Activated T-helper 9 cell treated with anti-CD3 and anti-CD28 coated beads, Interleukin-2, amount 50 U/mL, for 16 hours (primary cell): ENCODE data around the gene MGA.

ENCODE experiments used
- DNase-seq: peaks from one replicate; pipeline ENCODE4 v3.0.0-alpha.2; 2020; ENCODE audit warnings: low read depth

The MGA gene

GRCh38 chr15:41788262-41788661, 128.1 kb downstream of the MGA start:
- DNase-seq: no peak

GRCh38 chr15:41789236-41789635, 129.0 kb downstream of the MGA start:
- DNase-seq: no peak

DNA sequence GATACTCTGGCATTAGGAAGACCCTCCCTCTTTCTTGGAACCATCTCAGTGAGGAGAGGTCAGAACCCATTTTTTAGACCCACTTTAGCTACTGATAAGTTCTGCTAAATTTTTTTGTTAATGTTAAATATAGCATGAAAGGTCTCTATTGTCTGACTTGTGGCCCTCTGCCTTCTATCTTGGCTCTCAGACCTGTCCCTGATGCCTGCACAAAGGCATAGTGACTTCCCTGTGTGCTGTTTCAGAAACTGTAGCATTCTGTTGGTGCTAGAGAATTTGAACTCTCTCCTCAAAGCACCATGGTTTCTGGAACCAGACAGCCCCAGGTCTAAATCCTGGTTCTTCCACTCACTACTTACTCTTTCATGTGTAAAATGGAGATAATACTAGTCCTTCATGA, 129.5 kb downstream of the MGA start:
- DNase-seq: no peak

GRCh38 chr15:41790169-41790568, 130.0 kb downstream of the MGA start:
- no peak for DNase-seq

DNA sequence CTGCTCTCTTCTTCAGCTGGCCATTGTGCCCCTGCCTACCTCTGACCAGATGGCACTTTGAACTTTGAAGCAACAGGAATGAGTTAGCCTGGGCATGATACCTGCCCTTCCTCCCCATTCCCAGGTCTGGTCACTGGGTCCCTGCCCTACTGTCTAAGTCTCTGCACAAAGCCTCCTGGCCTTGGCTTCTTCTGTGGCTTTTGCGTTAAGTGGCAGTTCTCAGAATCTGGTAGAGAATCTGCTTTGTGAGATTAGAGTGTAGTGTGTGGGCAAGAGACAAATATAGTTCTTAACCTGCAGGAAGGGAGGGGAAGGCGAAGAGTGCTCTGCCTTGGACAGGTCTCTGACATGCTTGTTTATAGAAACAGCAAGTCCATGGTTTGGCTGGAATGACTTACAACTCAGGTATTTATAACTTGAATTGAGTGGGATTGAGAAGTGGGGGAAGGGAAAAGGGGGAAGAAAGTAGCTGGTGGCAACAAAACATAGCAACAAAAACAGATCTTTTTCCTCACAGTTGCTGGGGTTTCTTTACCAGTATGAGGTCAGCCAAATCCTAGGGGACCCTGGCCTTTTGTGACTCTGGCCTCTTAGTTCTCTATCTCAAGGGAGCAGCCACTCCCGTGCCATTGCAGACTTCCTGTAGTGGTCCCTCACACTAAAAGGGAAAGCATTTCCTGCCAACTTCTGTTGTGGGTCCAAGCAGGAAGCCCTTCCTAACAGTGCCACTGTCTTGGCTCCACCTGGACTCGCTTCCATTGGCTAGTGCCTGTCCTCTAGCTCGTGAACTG, 130.7 kb downstream of the MGA start:
- no peak for DNase-seq

GRCh38 chr15:41791547-41791937, 131.3 kb downstream of the MGA start:
- DNase-seq: no peak

DNA sequence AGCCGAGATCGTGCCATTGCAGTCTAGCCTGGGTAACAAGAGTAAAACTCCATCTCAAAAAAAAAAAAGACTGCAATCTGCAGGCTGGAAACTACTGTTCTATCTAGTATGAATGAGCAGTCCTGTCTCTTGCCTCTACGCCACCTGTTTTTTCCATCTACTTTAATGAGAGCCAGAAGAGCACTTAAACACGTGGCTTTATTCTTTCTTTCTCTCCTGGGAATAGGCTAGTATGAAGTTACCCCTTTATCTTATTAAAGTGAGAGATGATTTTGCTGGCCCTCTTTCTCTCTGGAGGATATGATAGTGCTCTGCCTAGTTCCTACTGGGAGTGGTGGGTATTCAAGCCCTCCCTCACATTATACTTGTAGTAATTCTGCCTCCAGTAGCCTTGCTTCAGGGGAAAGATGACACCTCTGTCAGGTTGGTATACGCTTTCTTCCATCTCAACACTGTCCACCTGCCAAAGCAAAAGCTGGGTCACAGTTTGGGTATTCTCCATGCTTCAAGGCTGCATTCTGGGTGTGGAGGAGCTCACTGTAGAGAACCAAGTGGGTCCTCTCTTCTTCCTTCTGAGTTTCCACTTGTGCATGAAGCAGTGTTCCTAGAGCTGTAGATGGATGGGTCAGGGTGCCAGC, 131.9 kb downstream of the MGA start:
- no peak for DNase-seq

GRCh38 chr15:41794081-41794480, 133.9 kb downstream of the MGA start:
- DNase-seq: no peak

DNA sequence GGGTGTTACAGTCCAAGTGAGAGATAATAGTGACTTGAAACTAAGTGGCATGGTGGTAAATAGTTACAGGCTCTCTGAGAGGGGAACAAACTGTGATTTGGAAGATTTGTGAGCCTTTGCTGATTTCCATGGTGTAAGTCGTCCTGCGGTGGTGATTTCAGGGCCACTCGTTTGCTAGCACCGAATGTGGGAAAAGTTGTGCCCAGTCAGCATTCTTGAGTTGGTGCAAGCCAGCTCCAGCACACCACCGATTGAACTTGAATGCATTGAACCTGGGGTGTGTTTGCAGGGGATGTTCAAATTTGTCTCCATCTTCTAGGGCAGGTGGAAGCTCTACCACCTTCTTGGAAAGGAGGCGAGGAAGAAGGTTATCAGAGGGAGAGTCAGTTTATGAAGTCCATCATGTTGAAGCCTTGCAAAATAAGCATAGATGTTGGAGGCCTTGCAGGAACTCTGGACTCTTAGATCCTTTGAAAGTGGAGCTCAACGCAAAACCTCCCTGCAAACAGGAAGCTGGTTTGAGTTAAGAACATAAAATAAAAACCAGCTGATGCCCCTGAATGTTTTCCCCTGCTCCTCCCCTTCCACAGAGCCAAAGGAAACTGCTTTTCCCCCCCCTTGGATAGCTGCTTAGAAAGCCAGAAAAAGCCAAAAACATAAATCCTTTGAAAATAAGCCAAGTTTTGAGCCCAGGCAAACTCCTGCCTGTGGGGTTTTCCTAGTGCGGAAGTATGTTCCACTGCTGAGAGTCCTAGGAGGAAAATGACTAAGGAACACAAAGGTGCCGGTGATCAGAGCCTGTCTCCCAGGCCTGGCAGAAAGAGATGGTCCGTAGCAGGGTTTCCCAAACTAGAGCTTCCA, 136.0 kb downstream of the MGA start:
- DNase-seq: no peak

GRCh38 chr15:41797201-41797944, 137.2 kb downstream of the MGA start:
- no peak for DNase-seq

DNA sequence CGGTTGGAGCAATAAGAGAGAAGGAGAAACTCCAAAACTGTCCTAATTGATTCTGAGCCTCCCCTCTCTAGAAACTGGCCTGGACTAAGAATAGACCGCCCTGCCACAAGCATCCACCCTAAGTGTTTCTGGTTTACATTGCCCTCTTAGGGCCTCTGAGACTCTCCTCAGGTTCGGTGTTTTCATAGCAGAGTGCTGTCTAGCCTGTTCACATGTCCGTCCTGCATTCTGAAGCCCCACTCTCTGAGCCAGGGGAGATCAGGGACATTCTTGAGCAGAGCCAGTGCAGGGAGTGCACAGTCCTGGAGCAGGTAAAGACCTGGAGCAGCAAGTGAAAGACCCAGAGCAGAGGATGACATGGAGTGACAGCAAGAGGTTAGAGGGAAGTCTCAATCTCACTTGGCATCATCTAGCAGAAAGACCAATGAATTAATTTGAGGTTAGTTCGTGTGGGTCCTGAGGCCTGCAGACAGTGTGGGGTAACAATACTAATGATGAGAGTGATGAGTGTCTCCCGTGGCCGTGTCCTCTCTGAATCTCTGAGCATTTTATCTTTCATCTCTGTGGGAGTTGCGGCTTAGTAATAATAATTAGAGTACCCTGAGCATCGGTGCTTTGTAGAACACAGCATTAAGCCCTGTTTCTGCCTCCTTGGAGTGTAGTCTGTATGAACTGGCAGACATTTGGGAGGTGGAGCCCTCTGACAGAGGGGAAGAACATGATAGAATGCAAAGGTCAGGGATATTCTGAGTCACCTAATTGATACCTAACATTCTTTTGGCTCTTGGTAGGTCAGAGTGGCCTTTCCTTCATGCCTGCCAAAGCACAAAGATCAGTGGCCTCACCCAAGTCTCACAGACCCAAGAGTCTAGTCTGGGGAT, 138.6 kb downstream of the MGA start:
- no peak for DNase-seq

GRCh38 chr15:41799488-41799805, 139.2 kb downstream of the MGA start:
- DNase-seq: no peak

DNA sequence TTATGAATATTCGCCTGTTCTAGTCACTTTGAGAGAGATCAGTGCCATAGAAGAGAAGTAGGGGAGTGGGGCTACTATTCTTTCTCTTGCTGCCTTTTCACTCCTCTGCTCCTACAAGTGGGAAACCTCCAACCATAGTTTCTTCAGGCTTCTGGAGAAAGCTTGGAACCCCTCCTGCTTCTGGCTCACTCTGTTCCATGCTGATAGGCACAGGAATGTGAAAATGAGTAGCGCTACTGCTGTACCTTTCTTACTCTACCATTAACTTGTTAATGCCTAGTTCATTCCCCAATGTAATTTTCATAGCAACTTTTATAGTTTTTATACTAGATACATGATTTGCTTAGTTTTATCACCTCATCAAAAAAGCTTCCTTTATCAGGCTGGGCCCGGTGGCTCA, 141.0 kb downstream of the MGA start:
- no peak for DNase-seq

- DNase-seq: no peak
These were observed 141.7 kb downstream of the MGA start for GRCh38 chr15:41801850-41802455.

DNA sequence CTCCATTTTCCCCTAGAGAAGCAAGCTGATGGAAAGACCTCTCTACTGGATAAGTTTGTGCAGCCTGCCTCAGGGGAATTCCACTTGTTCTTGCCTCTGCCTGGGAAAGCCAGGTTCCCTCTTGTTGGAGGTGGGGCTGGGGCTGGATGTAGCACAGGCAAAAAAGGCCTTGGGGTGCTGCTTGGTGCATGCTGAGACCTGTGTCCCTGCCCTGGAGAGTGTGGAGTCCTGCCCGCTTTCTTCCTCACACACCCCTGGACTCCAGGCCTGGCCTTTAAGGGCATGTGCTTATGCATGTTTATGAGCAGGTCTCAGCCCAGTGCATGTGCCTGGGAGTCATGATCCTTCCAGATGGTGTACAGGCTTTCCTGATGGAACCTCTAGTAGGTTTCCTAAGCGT, 144.2 kb downstream of the MGA start:
- no peak for DNase-seq

- DNase-seq: no peak
These were observed 144.9 kb downstream of the MGA start for GRCh38 chr15:41804916-41805666.

DNA sequence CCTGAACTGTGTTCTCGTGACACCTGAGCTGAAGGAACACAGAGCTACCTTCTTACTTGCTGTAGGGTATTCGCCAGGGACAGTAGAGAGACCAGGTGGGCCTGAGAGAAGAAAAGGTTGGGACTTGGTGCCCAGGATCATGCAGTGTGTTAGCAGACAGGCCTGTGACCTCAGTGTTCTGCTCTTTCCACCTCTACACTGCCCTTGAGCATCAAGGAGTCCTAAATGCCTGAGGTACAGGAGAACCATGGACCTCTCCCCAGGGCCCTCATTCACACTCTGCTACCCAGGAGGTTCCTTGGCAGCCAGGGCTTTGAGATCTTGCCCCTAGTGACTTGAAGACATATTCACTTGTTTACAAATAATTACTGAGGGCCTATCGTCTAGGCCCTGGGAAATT, 145.5 kb downstream of the MGA start:
- no peak for DNase-seq

DNA sequence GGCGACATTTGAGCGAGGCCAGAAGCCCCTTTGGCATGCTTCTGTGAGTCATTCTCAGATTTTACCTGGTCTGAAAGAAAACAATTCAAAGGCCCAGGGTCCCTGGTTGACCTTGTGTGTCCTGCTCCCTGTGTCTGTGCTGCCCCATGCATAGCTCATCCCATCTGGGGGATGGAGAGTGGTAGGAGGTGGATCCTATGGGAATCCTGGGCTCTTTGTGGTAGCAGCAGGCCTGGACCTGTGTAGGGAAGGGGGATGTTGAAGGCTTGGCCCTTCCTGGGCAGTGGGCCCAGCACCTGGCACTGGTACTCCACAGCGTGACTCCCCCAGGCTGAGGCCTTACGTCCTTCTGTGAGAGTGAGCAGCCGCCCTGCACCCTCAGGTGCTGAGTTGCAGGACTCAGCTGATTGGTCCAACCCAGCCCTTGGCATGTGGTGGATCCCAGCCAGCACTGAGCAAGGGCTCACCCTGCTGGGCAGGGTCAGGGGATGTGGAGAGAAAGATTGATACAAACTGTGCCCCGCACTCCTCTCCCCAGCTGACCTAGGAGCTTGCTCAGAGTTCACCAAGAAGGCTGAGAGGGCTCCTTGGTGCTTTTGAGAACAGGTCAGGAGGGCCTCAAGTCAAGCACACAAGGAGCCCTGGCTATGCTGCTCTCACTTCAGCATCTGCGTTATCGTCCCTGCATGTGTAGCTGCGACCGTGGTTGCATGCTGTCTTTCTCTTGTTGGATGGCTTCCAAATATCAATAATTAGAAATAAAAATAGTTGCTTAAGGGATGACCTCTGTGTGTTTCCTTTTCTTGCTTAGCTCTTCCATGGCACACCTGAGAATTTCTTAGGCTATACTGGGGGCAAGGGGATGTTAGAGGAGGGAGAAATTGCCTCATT, 146.3 kb downstream of the MGA start:
- DNase-seq: no peak

DNA sequence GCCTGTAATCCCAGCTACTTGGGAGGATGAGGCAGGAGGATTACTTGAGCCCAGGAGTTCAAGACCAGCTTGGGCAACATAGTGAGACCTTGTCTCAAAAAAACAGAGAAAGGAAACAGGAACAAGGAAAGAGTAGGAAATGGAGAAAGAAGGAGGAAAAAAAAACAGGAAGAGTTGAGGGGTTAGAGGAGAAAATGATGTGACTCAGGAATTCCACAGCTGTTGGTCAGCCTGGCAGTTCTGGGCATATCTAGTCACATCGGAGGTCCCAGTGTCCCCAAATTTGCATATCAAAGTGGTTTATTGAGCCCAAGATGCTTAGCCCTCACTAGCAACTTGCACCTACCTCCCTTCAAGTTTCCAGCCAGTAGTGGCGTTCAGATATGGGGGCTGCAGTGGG, 148.9 kb downstream of the MGA start:
- no peak for DNase-seq
